ENCODE data around the gene DNAH17. TPM values are rescaled to one million over a fixed set of nuclear protein-coding genes. Genes with fewer than 3 reads are reported as not detected.

Gene DNAH17
- total RNA-seq, 2 experiments from 2014 or later = 0.26 to 0.33 TPM

- H3K27ac Mint-ChIP-seq = no peak overlapping the region
- DNase-seq = no peak
- H3K27me3 Mint-ChIP-seq = no peaks in the 10 kb centered on the region
- H3K9me3 Mint-ChIP-seq = no peaks in the 10 kb centered on the region
- H3K4me3 Mint-ChIP-seq = no peak overlapping the region
- H3K36me3 Mint-ChIP-seq = no peaks in the 10 kb centered on the region
- peaks cover 11% of the 10 kb centered on the region for H3K4me1 Mint-ChIP-seq
Measured at GRCh38 chr17:78486228-78486802, 90.9 kb downstream of the DNAH17 start.

DNA sequence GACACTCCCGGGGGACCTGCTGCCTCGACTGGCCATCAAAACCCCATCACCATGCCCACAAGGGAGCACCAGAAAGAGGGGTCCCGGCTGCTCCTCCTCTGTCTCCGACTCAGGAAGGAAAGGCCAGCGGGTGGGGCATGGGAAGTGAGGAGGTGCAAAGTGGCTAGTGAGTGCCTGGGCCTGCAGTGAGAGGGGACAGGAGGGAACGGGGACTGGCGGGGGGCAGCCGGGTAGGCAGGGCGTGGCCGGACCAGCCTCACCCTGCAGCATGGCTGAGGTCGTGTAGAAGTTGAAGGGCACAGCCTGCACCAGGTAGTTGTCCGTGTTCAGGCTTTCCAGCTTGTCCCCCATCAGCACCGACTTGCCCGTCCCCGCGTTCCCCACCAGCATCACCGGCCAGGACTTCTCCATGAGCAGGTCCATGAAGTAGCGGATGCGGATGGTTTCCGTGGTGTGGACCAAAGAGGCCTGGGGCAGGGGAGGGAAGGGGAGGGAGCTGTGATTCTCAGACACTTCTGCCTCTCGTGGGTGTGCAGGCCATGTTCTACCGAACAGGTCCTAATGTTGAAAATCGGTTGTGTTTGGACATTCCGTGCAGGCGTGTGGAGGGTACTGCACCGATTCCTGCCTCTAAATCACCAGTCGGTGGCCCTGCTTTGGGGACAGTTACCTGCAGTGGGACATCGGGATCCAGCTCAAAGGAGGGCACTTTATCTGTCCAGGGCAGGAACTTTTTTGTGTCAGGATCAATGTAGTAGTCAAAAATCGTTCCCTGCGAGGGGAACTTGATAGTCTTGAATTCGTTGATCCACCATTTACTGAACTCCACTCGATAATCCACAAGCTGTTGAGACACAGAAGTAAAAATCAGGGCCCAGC, 91.7 kb downstream of the DNAH17 start:
- Mint-ChIP-seq H3K27ac (no peak overlapping the region), H3K9me3 (no peaks in the 10 kb centered on the region), H3K36me3 (no peaks in the 10 kb centered on the region), H3K4me1 (peaks cover 11% of the 10 kb centered on the region), H3K4me3 (peak overlapping the region; percentile 83), H3K27me3 (no peaks in the 10 kb centered on the region)
- DNase-seq = no peak

DNA sequence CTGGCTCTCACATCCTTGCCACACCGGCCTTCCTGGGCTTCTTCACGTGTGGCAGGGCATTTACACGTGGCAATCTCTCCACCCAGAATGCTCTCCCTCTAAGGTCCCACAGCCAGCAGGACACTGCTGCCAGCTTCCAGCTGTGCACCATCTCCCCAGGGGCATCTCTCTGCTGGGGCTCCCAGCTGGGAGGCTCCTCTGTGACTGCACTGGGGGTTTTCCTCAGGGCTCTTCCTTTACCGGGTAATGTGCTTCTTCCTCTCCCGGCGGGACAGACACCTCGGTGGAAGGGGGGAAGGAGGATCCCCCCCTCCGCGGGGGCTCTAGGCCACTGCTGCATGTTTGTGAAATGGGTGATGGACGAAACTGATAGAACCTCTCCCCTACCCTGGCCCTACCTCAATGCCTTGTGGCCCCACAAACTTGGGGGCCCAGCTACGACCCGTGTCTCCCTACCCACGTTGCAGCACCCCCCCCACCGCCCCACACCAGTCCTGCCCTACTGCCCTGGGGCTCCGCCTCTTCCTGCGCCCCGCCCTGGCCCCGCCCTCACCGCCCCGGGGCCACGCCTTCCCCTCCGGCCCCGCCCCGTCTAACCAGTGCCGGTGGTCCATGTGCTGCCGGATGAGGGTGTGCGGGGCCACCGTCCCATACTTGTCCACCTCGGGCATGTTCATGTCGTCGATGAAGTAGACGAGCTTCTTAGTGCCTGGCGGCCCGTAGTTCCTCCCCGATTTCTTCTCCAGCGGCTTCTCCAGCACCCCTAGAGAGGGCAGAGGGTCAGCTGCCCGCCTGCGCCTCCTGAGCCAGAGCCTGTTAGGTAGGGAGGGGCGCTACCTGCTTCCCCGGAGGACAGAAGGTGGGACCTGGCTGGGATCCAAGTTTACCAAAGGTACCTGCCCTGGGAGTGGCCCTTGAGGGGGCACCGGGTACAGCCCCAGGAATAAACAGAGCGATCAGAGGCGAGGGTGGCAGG, 92.6 kb downstream of the DNAH17 start:
- Mint-ChIP-seq H3K9me3 (no peaks in the 10 kb centered on the region), H3K4me3 (peak overlapping the region; percentile 83), H3K27ac (peak overlapping the region; percentile 55), H3K4me1 (peaks cover 11% of the 10 kb centered on the region), H3K27me3 (no peaks in the 10 kb centered on the region), H3K36me3 (no peaks in the 10 kb centered on the region)
- peak; percentile 83 for DNase-seq

DNA sequence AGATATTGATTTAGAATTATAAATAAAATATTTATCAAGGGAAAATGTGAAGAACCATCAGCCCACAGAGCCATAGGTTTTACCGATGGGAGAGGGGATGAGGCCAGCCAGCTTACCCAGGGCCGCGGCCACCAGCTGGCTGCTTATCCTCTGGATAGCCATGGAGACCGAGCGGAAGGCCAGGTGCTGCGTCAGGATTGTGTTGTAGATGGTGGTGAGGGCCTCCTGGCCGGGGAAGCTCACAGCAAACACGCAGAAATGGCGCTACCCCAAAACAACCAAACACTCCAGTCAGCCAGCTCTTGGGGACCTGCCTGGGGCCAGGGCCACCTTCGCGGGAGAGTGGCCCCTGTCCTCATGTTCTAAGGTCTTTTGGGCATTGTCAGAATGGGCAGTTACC, 97.8 kb downstream of the DNAH17 start:
- Mint-ChIP-seq H3K27ac (no peak overlapping the region), H3K4me1 (peaks cover 5% of the 10 kb centered on the region), H3K4me3 (no peak overlapping the region), H3K36me3 (no peaks in the 10 kb centered on the region), H3K27me3 (no peaks in the 10 kb centered on the region), H3K9me3 (no peaks in the 10 kb centered on the region)
- DNase-seq = no peak

DNA sequence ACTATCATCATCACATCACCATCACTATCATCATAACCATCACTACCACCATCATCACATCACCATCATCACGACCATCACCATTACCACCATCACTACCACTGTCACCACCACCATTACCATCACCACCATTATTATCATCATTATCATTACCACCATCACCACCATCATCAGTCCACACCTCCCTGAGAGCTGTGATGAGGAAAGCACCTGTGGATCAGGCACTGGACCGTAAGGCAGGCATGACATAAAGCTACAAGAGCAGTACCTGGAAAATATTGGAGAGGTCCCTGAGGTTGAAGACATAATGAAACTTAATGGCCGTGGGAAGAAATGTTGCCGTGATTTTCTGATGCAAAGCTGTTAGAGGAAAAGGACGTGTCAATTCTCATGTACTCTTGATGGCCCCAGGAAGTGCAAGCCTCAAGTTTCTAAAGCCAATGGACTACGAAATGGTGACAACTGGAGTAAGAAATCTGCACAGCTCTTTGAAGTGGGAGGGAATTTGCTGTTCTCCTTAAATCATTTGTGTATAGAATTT, 98.4 kb downstream of the DNAH17 start:
- no peak overlapping the region for H3K27ac Mint-ChIP-seq
- H3K9me3 Mint-ChIP-seq = no peaks in the 10 kb centered on the region
- H3K27me3 Mint-ChIP-seq = no peaks in the 10 kb centered on the region
- H3K4me1 Mint-ChIP-seq = peaks cover 2% of the 10 kb centered on the region
- DNase-seq = no peak
- no peak overlapping the region for H3K4me3 Mint-ChIP-seq
- no peaks in the 10 kb centered on the region for H3K36me3 Mint-ChIP-seq

DNA sequence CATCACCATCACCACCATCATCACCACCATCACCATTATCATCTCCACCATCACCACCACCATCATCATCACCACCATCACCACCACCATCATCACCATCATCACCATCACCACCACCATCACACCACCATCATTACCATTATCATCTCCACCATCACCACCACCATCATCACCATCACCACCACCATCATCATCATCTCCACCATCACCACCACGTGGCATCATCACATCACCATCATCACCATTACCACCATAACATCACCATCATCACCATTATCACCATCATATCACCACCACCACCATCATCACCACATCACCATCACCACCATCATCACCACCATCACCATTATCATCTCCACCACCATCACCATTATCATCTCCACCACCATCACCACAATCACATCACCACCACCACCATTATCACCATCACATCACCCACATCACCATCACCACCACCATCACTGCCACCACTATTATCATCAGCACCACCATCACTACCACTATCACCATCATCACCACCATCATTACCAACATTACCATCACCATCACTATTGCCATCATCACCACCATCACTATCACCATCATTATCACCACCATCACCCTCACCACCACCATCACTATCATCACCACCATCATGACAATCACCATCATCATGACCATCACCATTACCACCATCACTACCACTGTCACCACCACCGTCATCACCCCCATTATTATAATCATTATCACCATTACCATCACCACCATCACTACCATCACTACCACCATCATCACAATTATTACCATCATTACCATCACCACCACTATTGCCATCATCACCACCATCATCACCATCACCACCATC, 99.1 kb downstream of the DNAH17 start:
- Mint-ChIP-seq H3K36me3 (no peaks in the 10 kb centered on the region), H3K27me3 (no peaks in the 10 kb centered on the region), H3K27ac (no peak overlapping the region), H3K4me1 (peaks cover 2% of the 10 kb centered on the region), H3K9me3 (no peaks in the 10 kb centered on the region), H3K4me3 (no peak overlapping the region)
- DNase-seq = no peak

DNA sequence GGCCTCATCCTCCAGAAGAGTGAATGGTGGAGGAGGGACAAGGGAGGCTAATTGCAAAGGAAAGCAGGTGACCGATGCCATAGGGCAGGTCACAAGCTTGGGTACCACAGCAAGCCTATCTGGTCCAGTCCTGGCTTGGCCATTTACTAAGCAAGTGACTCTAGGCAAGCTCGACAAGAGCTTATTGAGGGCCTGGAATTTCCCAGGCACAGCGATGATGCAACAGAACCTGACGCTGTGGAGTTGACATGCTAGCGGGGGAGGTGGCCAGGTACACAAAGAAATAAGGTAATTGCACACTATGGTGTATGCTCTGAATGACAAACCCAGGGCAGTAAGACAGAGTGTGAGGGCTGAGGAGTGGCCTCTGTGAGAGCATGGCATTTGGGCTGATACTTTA, 100.2 kb downstream of the DNAH17 start:
- DNase-seq = no peak
- peaks cover 2% of the 10 kb centered on the region for H3K4me1 Mint-ChIP-seq
- H3K36me3 Mint-ChIP-seq = no peaks in the 10 kb centered on the region
- H3K4me3 Mint-ChIP-seq = no peak overlapping the region
- no peak overlapping the region for H3K27ac Mint-ChIP-seq
- H3K27me3 Mint-ChIP-seq = peaks cover 5% of the 10 kb centered on the region
- H3K9me3 Mint-ChIP-seq = no peaks in the 10 kb centered on the region

DNA sequence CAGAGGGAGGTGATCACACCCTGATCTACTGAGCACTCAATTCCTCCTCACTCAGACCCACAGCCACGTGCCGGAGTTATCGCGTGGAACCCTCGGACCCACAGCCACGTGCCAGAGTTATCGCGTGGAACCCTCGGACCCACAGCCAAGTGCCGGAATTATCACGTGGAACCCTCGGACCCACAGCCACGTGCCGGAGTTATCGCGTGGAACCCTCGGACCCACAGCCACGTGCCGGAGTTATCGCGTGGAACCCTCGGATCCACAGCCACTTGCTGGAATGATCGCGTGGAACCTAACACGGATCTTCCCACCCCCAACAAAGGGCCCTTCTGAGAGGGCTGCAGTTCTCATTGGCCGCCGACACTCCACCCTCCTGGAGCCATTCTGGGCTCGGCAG, 101.0 kb downstream of the DNAH17 start:
- H3K36me3 Mint-ChIP-seq = no peaks in the 10 kb centered on the region
- H3K4me1 Mint-ChIP-seq = peaks cover 2% of the 10 kb centered on the region
- H3K4me3 Mint-ChIP-seq = no peak overlapping the region
- no peak overlapping the region for H3K27ac Mint-ChIP-seq
- H3K27me3 Mint-ChIP-seq = peaks cover 5% of the 10 kb centered on the region
- H3K9me3 Mint-ChIP-seq = no peaks in the 10 kb centered on the region
- DNase-seq = no peak

DNA sequence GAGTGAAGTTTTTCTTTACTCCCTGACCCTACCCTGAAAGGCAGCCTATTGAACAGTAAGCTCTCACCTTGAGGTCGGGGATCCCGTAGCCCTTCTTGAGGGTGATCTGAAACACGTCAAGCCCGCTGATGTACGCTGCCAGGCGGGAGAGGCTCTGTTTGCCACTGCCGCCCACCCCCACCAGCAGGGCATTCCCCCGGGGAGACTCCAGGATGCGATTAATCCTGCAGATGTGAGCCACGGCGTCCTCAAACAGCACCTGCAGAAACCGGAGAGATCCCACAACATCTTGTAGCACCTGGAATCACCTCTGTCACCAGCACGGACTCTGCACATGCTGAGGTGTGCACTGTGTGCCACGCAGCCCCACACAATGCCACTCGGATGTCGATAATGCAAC, 102.0 kb downstream of the DNAH17 start:
- Mint-ChIP-seq H3K4me3 (no peak overlapping the region), H3K36me3 (no peaks in the 10 kb centered on the region), H3K27me3 (peaks cover 5% of the 10 kb centered on the region), H3K27ac (no peak overlapping the region), H3K4me1 (peaks cover 2% of the 10 kb centered on the region), H3K9me3 (no peaks in the 10 kb centered on the region)
- no peak for DNase-seq

GRCh38 chr17:78474614-78475146, 102.5 kb downstream of the DNAH17 start:
- H3K27ac Mint-ChIP-seq = no peak overlapping the region
- peak; percentile 36 for DNase-seq
- H3K4me1 Mint-ChIP-seq = peaks cover 2% of the 10 kb centered on the region

GRCh38 chr17:78473951-78474613, 103.1 kb downstream of the DNAH17 start:
- H3K4me3 Mint-ChIP-seq = no peak overlapping the region
- H3K4me1 Mint-ChIP-seq = peaks cover 2% of the 10 kb centered on the region
- peaks cover 5% of the 10 kb centered on the region for H3K27me3 Mint-ChIP-seq
- DNase-seq = no peak
- no peak overlapping the region for H3K27ac Mint-ChIP-seq
- H3K9me3 Mint-ChIP-seq = no peaks in the 10 kb centered on the region
- no peaks in the 10 kb centered on the region for H3K36me3 Mint-ChIP-seq

More at GRCh38 chr17:78474614-78475146, 102.5 kb downstream of the DNAH17 start:
- Mint-ChIP-seq H3K27me3 (peaks cover 5% of the 10 kb centered on the region), H3K4me3 (no peak overlapping the region), H3K9me3 (no peaks in the 10 kb centered on the region), H3K36me3 (no peaks in the 10 kb centered on the region)

DNA sequence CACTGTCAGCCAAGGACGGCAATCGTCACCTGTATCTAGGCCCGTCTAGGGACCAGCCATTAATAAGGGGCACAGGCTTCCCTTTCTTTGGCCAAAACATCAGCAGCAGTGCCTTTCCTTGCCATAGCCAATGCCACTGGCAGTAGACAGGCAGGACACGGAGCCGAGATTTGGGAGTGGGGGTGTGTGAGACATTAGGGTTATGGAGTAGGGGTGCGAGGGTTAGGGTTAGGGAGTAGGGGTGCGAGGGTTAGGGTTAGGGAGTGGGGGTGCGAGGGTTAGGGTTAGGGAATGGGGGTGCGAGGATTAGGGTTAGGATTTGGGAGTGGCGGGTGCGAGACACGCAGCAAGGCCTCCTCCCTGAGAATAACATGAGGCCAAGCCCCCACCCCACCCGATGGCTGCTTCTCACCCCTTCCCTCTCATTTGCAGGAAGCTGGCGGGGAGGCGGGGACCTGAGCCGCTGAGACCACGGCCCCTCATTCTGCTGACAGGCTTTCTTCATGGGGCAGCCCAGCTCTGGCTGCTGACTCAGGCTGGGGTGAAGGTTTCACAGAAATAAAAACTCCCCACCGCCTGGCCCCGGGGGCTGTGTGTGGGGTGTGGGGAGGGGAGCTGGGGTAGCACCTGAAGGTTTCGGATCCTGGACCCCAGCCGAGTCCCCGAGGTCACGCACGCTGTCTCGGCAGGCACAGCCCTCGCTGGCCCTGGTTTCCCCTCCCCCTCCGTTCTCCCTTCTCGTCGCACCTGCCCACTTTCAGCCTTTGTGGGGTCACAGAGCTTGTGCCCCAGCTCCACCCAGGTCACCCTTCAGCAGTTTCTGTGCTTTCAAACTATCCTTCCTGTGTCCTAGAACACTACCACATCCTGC, 104.9 kb downstream of the DNAH17 start:
- Mint-ChIP-seq H3K4me3 (no peak overlapping the region), H3K27ac (no peak overlapping the region), H3K9me3 (no peaks in the 10 kb centered on the region), H3K27me3 (peaks cover 5% of the 10 kb centered on the region), H3K4me1 (peaks cover 2% of the 10 kb centered on the region), H3K36me3 (no peaks in the 10 kb centered on the region)
- DNase-seq = no peak

DNA sequence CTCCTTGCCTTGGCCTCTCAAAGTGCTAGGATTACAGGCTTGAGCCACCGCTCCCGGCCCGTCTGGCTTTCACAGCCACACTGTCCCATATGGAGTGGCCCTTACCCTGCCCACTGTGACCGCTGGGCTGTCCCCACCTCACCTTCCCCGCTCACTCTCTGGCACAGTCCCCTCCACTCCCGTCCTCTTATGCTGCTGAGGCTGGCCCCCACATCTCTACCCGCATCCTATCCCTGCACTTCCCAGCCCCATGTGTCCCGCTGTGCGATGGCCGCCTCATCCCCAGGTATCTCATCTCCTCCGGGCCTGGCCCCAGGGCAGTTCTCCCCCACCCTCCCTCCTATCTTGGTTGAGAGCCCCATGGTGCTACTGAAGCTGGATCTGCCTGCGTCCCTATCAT, 105.6 kb downstream of the DNAH17 start:
- no peak overlapping the region for H3K27ac Mint-ChIP-seq
- H3K9me3 Mint-ChIP-seq = no peaks in the 10 kb centered on the region
- H3K27me3 Mint-ChIP-seq = peaks cover 5% of the 10 kb centered on the region
- H3K36me3 Mint-ChIP-seq = no peaks in the 10 kb centered on the region
- peaks cover 2% of the 10 kb centered on the region for H3K4me1 Mint-ChIP-seq
- DNase-seq = no peak
- H3K4me3 Mint-ChIP-seq = no peak overlapping the region
